K562 (cell line): ENCODE data around the gene KRT1. TPM values are rescaled to one million over a fixed set of nuclear protein-coding genes. Genes with fewer than 3 reads are reported as not detected.

Experiments used
- ATAC-seq: fragments of 200-7000 bp; cut with Tn5 transposase; 3 replicates; pipeline ENCODE4 v1.9.1; 2020; ENCODE audit warnings: moderate library complexity
- BruUV-seq: library from RNA; stranded (reverse); fragments of 400-500 nt; replicated peaks from 2 replicates; lab custom pipeline; 2021; lab: Mats Ljungman, UMichigan
- CTCF ChIA-PET: fragments of 300-600 bp; formaldehyde crosslinking; extraction: SDS; loops from one replicate; lab custom pipeline; 2021; ENCODE audit warnings: low intra/inter-chr PET ratio; lab: Yijun Ruan, JAX
- POLR2A ChIA-PET: fragments of 300-600, 350-650 bp; sonication (Branson Sonifier 250); formaldehyde crosslinking; extraction: SDS; loops from one replicate; lab custom pipeline; 2021; ENCODE audit warnings: antibody characterized with exemption, inconsistent platforms; lab: Yijun Ruan, JAX
- DNase-seq, 4 experiments: peaks; one replicate each; pipeline versions ENCODE4 v3.0.0 to v3.0.0-alpha.2; 2011 to 2018; ENCODE audit warnings: low spot score in 3 of 4, mixed read lengths in 3 of 4; ENCODE audit errors: extremely low read depth in 1 of 4
- FAIRE-seq: peaks from 2 replicates; lab custom pipeline; 2011; peaks lifted over from hg19 to GRCh38; lab: Jason Lieb, UNC
- H2AFZ ChIP-seq: 2 replicates; pipeline ENCODE4 v1.6.0; 2011; ENCODE audit warnings: low read depth, low read length, control low read depth, inconsistent platforms
- H3K27ac ChIP-seq: fragments of 200-600 bp; 3 replicates; pipeline ENCODE4 v1.8.0; 2011; ENCODE audit warnings: low read depth, mild to moderate bottlenecking, control low read depth, inconsistent platforms, low read length, moderate library complexity, mixed read lengths; ENCODE audit errors: extremely low read depth
- H3K27me3 ChIP-seq, 2 experiments: fragments of 300-600 bp in 1 of 2; 2 replicates in 1 of 2; 3 replicates in 1 of 2; pipeline versions ENCODE4 v1.6.0 to v1.8.0; 2011; ENCODE audit warnings: inconsistent platforms in 2 of 2, low read length in 2 of 2, mild to moderate bottlenecking in 1 of 2, mixed read lengths in 1 of 2, moderate library complexity in 1 of 2; ENCODE audit not compliant: control insufficient read depth in 2 of 2, insufficient read depth in 2 of 2
- H3K36me3 ChIP-seq: fragments of 300-600 bp; 3 replicates; pipeline ENCODE4 v1.8.0; 2011; ENCODE audit warnings: mild to moderate bottlenecking, low read length, inconsistent platforms; ENCODE audit not compliant: control insufficient read depth, insufficient read depth
- H3K4me1 ChIP-seq, 2 experiments: fragments of 200-600 bp in 1 of 2; replicated peaks in 1 of 2; 2 replicates in 1 of 2; 3 replicates in 1 of 2; pipeline versions ENCODE4 v1.5.1 to v1.8.0; 2011; ENCODE audit warnings: inconsistent platforms in 2 of 2, low read length in 2 of 2, mild to moderate bottlenecking in 1 of 2, mixed read lengths in 1 of 2, moderate library complexity in 1 of 2; ENCODE audit not compliant: control insufficient read depth in 2 of 2, insufficient read depth in 2 of 2
- H3K4me2 ChIP-seq: 2 replicates; pipeline ENCODE4 v1.6.1; 2011; ENCODE audit warnings: low read length, control low read depth, inconsistent platforms, mixed read lengths; ENCODE audit not compliant: insufficient read depth
- H3K4me3 ChIP-seq: fragments of 200-600 bp; sonication (generic), shearing (Covaris generic); 2 replicates; pipeline ENCODE4 v1.5.1; 2016; ENCODE audit warnings: control low read depth, inconsistent platforms
- H3K79me2 ChIP-seq: fragments of 200-600 bp; 3 replicates; pipeline ENCODE4 v1.8.0; 2011; ENCODE audit warnings: low read length, inconsistent platforms; ENCODE audit not compliant: control insufficient read depth, insufficient read depth
- H3K9ac ChIP-seq, 2 experiments: 2 replicates each; pipeline versions ENCODE4 v1.6.0 to v1.6.1; 2011; ENCODE audit warnings: low read depth in 2 of 2, low read length in 2 of 2, control low read depth in 1 of 2, inconsistent platforms in 1 of 2, mild to moderate bottlenecking in 1 of 2, mixed read lengths in 1 of 2; ENCODE audit not compliant: insufficient read depth in 1 of 2
- H3K9me1 ChIP-seq: one replicate; pipeline ENCODE4 v1.6.0; 2011; ENCODE audit warnings: inconsistent platforms, mild to moderate bottlenecking, low read length, moderate library complexity; ENCODE audit not compliant: control insufficient read depth, insufficient read depth
- H3K9me3 ChIP-seq: replicated peaks from 2 replicates; pipeline ENCODE4 v1.5.1; 2011; ENCODE audit warnings: low read depth, low read length, inconsistent platforms; ENCODE audit not compliant: control insufficient read depth, insufficient read depth
- H4K20me1 ChIP-seq: replicated peaks from 2 replicates; pipeline ENCODE4 v1.6.1; 2011; ENCODE audit warnings: low read length, inconsistent platforms, mixed read lengths; ENCODE audit not compliant: control insufficient read depth, insufficient read depth
- BRF2 ChIP-seq: IDR thresholded peaks from 3 replicates; pipeline ENCODE4 v1.6.1; 2011; ENCODE audit warnings: borderline replicate concordance, mild to moderate bottlenecking; ENCODE audit not compliant: insufficient read length, insufficient read depth
- MAFF ChIP-seq: IDR thresholded peaks from 2 replicates; pipeline ENCODE4 v1.6.1; 2012; ENCODE audit warnings: low read length, improper control_type of control experiment
- MIER1 ChIP-seq: fragments of 450-650 bp; IDR thresholded peaks from 2 replicates; pipeline ENCODE4 v1.6.1; 2016; ENCODE audit warnings: antibody characterized with exemption, mild to moderate bottlenecking, low read depth
- NCOA4 ChIP-seq: fragments of 450-650 bp; IDR thresholded peaks from 2 replicates; pipeline ENCODE4 v1.6.1; 2018; ENCODE audit warnings: mild to moderate bottlenecking; ENCODE audit not compliant: partially characterized antibody
- RBBP5 ChIP-seq: fragments of 200-600 bp; sonication (generic); IDR thresholded peaks from 2 replicates; pipeline ENCODE4 v1.6.1; 2012; ENCODE audit warnings: borderline replicate concordance, mild to moderate bottlenecking, low read length, control low read depth, inconsistent platforms; ENCODE audit not compliant: insufficient read depth, poor library complexity, severe bottlenecking
- ZNF217 ChIP-seq: sonication (generic); formaldehyde crosslinking; IDR thresholded peaks from 2 replicates; pipeline ENCODE4 v1.8.0; 2022; ENCODE audit warnings: mild to moderate bottlenecking, missing genetic modification reagents
- ZNF551 ChIP-seq: fragments of 250-450 bp; sonication (Bioruptor Pico); IDR thresholded peaks from 2 replicates; pipeline ENCODE4 v1.5.0; 2021; ENCODE audit warnings: mild to moderate bottlenecking, moderate library complexity
- whole genome bisulfite sequencing: fragments of 100-300 bp; shearing (Covaris generic); methylation state at CpG from one replicate; pipeline ENCODE4 v1.1.6; 2016; ENCODE audit warnings: low coverage, mixed read lengths; ENCODE audit not compliant: insufficient coverage; ENCODE audit errors: missing lambda C conversion rate; 5-methylcytosine and 5-hydroxymethylcytosine counted together
- in situ Hi-C: fragments of 300-500 bp; cut with MboI; formaldehyde crosslinking; loops from 4 replicates; pipeline ENCODE4 v1.15.0; 2018; ENCODE audit warnings: inconsistent platforms, mixed read lengths
- intact Hi-C: fragments of 100-400 bp; cut with micrococcal nuclease; formaldehyde crosslinking; loops from 2 replicates; pipeline ENCODE4 v1.14.2; 2022
- polyA plus RNA-seq, 8 experiments: library from polyadenylated mRNA; depleted of rRNA in 4 of 8; stranded (reverse) in 5 of 8; unstranded in 3 of 8; fragments of >200 nt; fragmentation: Nextera tagmentation in 2 of 8; fragmentation: Illumina TruSeq in 1 of 8; extraction: Ambion mirVana in 2 of 8; extraction: Trizol in 1 of 8; gene quantifications; 2 replicates each; pipeline versions ENCODE4 v1.2.1 to v1.2.3, GENCODE V29; 2011 to 2014; ENCODE audit warnings: inconsistent platforms in 1 of 8, missing spikeins in 1 of 8
- total RNA-seq, 7 experiments: library from RNA; depleted of rRNA in 6 of 7; stranded (reverse); fragments of >200 nt in 6 of 7; fragmentation: Illumina TruSeq in 2 of 7; extraction: Trizol in 2 of 7; gene quantifications; 2 replicates each; pipeline versions ENCODE4 v1.2.1 to v1.2.3, GENCODE V29; 2011 to 2021; ENCODE audit warnings: low replicate concordance in 1 of 7

The KRT1 gene
- total and polyA plus RNA-seq, 9 of the 15 experiments (the other 6 are each of a cell fraction or from before 2014, with no cell fraction given): 0.18 TPM; not detected in 8

- Histone ChIP-seq H3K36me3 (no peaks in the 10 kb centered on the region), H4K20me1 (no peaks in the 10 kb centered on the region), H3K9me3 (no peaks in the 10 kb centered on the region), H3K4me2 (no peak overlapping the region), H3K27ac (no peak overlapping the region), H3K9ac (no peak overlapping the region), H3K27me3 (no peaks in the 10 kb centered on the region), H3K4me3 (no peak overlapping the region), H3K9me1 (no peaks in the 10 kb centered on the region), H3K79me2 (no peaks in the 10 kb centered on the region), H2AFZ (no peak overlapping the region), H3K4me1 (peaks cover 4 to 29% of the 10 kb centered on the region in 2 experiments)
- POLR2A ChIA-PET: no interaction called here
- TF ChIP-seq MIER1 (no peak), ZNF551 (no peak), BRF2 (no peak), MAFF (no peak), RBBP5 (no peak), ZNF217 (no peak), NCOA4 (no peak)
- DNase-seq (no peak), ATAC-seq (no peak), FAIRE-seq (no peak)
- in situ Hi-C loops (no loop called here), intact Hi-C loops (no loop called here)
- 48% methylated on average over 4 of the region's 4 CpGs for WGBS
- no TSS peak for BruUV-seq
- CTCF ChIA-PET: no interaction called here
These were observed 52.1 kb downstream of the KRT1 start for GRCh38 chr12:52628111-52628507.
